CD4-positive, alpha-beta T cell (primary cell): ENCODE results near the gene DMRTA1. TPM values are rescaled to one million over a fixed set of nuclear protein-coding genes. Genes with fewer than 3 reads are reported as not detected.

ENCODE experiments used
- ATAC-seq: fragments of 200-7000 bp; cut with Tn5 transposase; one replicate; pipeline ENCODE4 v1.10.0; 2022; ENCODE audit warnings: mild to moderate bottlenecking; ENCODE audit not compliant: poor library complexity
- CTCF ChIA-PET: fragments of 350-600 bp; sonication (Branson Sonifier 250); formaldehyde crosslinking; loops from one replicate; lab custom pipeline; 2021; ENCODE audit warnings: antibody characterized with exemption, inconsistent platforms; lab: Charles Lee
- POLR2A ChIA-PET: fragments of 350-600 bp; sonication (Branson Sonifier 250); formaldehyde crosslinking; loops from one replicate; lab custom pipeline; 2021; ENCODE audit warnings: antibody characterized with exemption, inconsistent platforms; lab: Charles Lee
- DNase-seq, 14 experiments: peaks; one replicate each; pipeline ENCODE4 v3.0.0-alpha.2; 2013 to 2020; ENCODE audit warnings: mixed read lengths in 2 of 14
- H3K27ac ChIP-seq, 2 donors: one replicate each; pipeline versions ENCODE4 v1.5.1 to v1.7.0; 2013; ENCODE audit warnings: low read length in 2 of 2, low read depth in 1 of 2, mild to moderate bottlenecking in 1 of 2
- H3K27me3 ChIP-seq, 2 experiments: 1 replicate in 1 of 2; 2 replicates in 1 of 2; pipeline versions ENCODE4 v1.6.1 to v1.7.0; 2013; ENCODE audit warnings: low read length in 2 of 2, control low read depth in 1 of 2, mild to moderate bottlenecking in 1 of 2, moderate library complexity in 1 of 2; ENCODE audit not compliant: insufficient read depth in 2 of 2, control insufficient read depth in 1 of 2
- H3K36me3 ChIP-seq: one replicate; pipeline ENCODE4 v1.6.1; 2013; ENCODE audit warnings: low read length, control low read depth; ENCODE audit not compliant: insufficient read depth
- H3K4me1 ChIP-seq: one replicate; pipeline ENCODE4 v1.6.1; 2013; ENCODE audit warnings: low read length, control low read depth; ENCODE audit not compliant: insufficient read depth
- H3K4me3 ChIP-seq: one replicate; pipeline ENCODE4 v1.5.1; 2013; ENCODE audit warnings: mild to moderate bottlenecking, low read length, moderate library complexity
- H3K9me3 ChIP-seq, 2 experiments: 1 replicate in 1 of 2; 2 replicates in 1 of 2; pipeline versions ENCODE4 v1.6.1 to v1.7.0; 2013; ENCODE audit warnings: low read length in 2 of 2, mild to moderate bottlenecking in 2 of 2, control low read depth in 1 of 2, moderate library complexity in 1 of 2; ENCODE audit not compliant: control insufficient read depth in 1 of 2, insufficient read depth in 1 of 2
- H3K27ac Mint-ChIP-seq: one replicate; pipeline ENCODE4 v1.8.0; 2020; ENCODE audit warnings: mixed read lengths
- H3K27me3 Mint-ChIP-seq: one replicate; pipeline ENCODE4 v1.8.0; 2021; ENCODE audit warnings: mixed read lengths
- H3K36me3 Mint-ChIP-seq: one replicate; pipeline ENCODE4 v1.8.0; 2021; ENCODE audit warnings: low read depth, mixed read lengths
- H3K4me1 Mint-ChIP-seq: one replicate; pipeline ENCODE4 v1.8.0; 2021; ENCODE audit warnings: low read depth, mixed read lengths
- H3K4me3 Mint-ChIP-seq: one replicate; pipeline ENCODE4 v1.8.0; 2020; ENCODE audit warnings: mild to moderate bottlenecking, mixed read lengths
- H3K9me3 Mint-ChIP-seq: one replicate; pipeline ENCODE4 v1.8.0; 2020; ENCODE audit warnings: mixed read lengths
- intact Hi-C, 2 experiments: fragments of 100-400 bp; cut with DNase I in 1 of 2; cut with micrococcal nuclease in 1 of 2; formaldehyde crosslinking; loops; one replicate each; pipeline versions ENCODE4 v1.15.1 to v1.9.0; 2023 to 2025; cut with DNase I, micrococcal nuclease
- total RNA-seq, 174 experiments: library from RNA in 2 of 174; stranded (reverse) in 2 of 174; gene quantifications; one replicate each; pipeline ENCODE4 v1.2.3 and lab custom pipeline; 2021 to 2026
- TF ChIP-seq, protein P1 (sequence below): fragments of 200-600 bp; IDR thresholded peaks from one replicate; pipeline ENCODE4 v1.8.0; 2022; ENCODE audit warnings: antibody characterized with exemption, mild to moderate bottlenecking

The DMRTA1 gene
- total RNA-seq, 2 experiments from 2014 or later = not detected

DNA sequence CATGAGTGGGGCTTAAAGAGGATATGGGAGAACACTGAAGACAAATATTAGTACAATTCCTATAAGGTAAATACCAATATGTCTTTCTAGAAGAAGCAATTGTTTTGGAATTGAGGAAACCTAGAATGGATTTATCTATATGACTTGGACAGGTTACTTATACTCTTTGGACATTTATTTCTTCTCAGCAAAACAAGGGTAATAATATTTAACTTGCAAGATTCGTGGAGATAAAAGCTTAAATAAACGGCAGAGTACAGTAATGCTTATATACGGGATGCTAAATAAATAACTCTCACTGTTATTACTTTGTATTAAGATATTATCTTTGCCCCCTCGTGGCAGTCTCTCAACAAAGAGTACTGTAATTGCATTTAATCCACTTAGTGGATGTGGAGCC is 8.6 kb downstream of the DMRTA1 start:
- Histone ChIP-seq H3K4me3 (no peak overlapping the region), H3K4me1 (no peaks in the 10 kb centered on the region), H3K27ac (no peak overlapping the region), H3K9me3 (no peaks in the 10 kb centered on the region), H3K36me3 (no peaks in the 10 kb centered on the region), H3K27me3 (peaks cover 0 to 7% of the 10 kb centered on the region in 2 experiments)
- TF ChIP-seq, protein P1, sequence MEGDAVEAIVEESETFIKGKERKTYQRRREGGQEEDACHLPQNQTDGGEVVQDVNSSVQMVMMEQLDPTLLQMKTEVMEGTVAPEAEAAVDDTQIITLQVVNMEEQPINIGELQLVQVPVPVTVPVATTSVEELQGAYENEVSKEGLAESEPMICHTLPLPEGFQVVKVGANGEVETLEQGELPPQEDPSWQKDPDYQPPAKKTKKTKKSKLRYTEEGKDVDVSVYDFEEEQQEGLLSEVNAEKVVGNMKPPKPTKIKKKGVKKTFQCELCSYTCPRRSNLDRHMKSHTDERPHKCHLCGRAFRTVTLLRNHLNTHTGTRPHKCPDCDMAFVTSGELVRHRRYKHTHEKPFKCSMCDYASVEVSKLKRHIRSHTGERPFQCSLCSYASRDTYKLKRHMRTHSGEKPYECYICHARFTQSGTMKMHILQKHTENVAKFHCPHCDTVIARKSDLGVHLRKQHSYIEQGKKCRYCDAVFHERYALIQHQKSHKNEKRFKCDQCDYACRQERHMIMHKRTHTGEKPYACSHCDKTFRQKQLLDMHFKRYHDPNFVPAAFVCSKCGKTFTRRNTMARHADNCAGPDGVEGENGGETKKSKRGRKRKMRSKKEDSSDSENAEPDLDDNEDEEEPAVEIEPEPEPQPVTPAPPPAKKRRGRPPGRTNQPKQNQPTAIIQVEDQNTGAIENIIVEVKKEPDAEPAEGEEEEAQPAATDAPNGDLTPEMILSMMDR = no peak
- ChIA-PET POLR2A (no interaction called here), CTCF (no interaction called here)
- DNase-seq (no peak), ATAC-seq (no peak)
- no peak overlapping the region for H3K4me3 Mint-ChIP-seq
- H3K36me3 Mint-ChIP-seq = no peaks in the 10 kb centered on the region
- H3K4me1 Mint-ChIP-seq = no peaks in the 10 kb centered on the region
- no peak overlapping the region for H3K27ac Mint-ChIP-seq
- H3K9me3 Mint-ChIP-seq = no peaks in the 10 kb centered on the region
- intact Hi-C loops = loop anchor here in 1 of 2 experiments (5.0 to 10.0 kb wide), 2 partner anchors 208 to 420 kb away; no protein-coding TSS in a partner anchor
- H3K27me3 Mint-ChIP-seq = peaks cover 44% of the 10 kb centered on the region

DNA sequence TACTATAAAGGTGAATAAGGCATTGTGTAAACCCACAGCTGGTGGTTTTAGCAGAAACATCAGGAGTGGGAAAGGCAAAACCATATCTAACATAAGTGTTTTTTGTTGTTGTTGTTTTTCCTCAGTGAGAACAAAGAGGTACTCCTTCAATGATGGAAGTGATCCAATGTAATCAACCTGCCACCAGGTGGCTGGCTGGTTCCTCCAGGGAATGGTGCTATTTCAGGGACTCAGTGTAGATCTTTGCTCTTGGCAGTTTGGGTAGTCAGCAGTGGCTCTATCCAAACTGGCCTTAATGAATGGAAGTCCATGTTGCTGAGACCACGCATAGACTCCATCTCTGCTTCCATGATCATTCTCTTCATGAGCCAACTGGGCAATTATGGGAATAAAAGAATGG is 10.8 kb downstream of the DMRTA1 start:
- ChIA-PET CTCF (no interaction called here), POLR2A (no interaction called here)
- TF ChIP-seq, protein P1 = no peak
- Mint-ChIP-seq H3K9me3 (no peaks in the 10 kb centered on the region), H3K27ac (no peak overlapping the region), H3K36me3 (no peaks in the 10 kb centered on the region), H3K27me3 (peaks cover 24% of the 10 kb centered on the region), H3K4me3 (no peak overlapping the region), H3K4me1 (no peaks in the 10 kb centered on the region)
- DNase-seq = no peak
- H3K4me3 ChIP-seq = no peak overlapping the region
- intact Hi-C loops = loop anchor here in 1 of 2 experiments (5.0 to 10.0 kb wide), 2 partner anchors 210 to 423 kb away; no protein-coding TSS in a partner anchor
- no peak for ATAC-seq
- no peak overlapping the region for H3K27ac ChIP-seq
- no peaks in the 10 kb centered on the region for H3K9me3 ChIP-seq
- H3K27me3 ChIP-seq = no peaks in the 10 kb centered on the region
- no peaks in the 10 kb centered on the region for H3K4me1 ChIP-seq
- no peaks in the 10 kb centered on the region for H3K36me3 ChIP-seq

DNA sequence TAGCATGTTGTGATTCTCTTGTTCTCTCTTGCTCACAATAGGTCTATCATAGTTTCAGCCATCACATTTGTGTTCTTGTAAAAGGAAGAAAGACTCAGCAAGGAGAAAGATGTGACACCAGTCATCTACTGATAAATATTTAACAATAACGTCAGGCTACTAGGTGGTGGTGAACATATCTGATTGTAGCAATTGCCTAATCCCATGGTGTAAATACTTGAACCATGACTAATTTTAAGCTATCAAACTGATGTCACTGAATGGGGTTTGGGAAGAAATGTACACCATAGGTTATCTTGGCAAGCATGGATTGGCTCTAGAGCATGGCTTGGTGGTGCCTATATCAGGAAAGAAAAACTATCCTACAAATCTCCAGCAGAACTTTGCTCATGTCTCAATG is 16.6 kb downstream of the DMRTA1 start:
- no peaks in the 10 kb centered on the region for H3K4me1 Mint-ChIP-seq

More for the DNA sequence above, 16.6 kb downstream of the DMRTA1 start:
- ChIA-PET POLR2A (no interaction called here), CTCF (no interaction called here)
- Mint-ChIP-seq H3K36me3 (no peaks in the 10 kb centered on the region), H3K9me3 (no peaks in the 10 kb centered on the region), H3K27ac (no peak overlapping the region), H3K27me3 (peaks cover 21% of the 10 kb centered on the region), H3K4me3 (no peak overlapping the region)
- DNase-seq = no peak
- Histone ChIP-seq H3K36me3 (no peaks in the 10 kb centered on the region), H3K4me1 (no peaks in the 10 kb centered on the region), H3K27me3 (no peaks in the 10 kb centered on the region), H3K27ac (no peak overlapping the region), H3K4me3 (no peak overlapping the region), H3K9me3 (no peaks in the 10 kb centered on the region)
- TF ChIP-seq, protein P1 = no peak
- intact Hi-C loops = no loop called here
- no peak for ATAC-seq
